ENCODE measurements around the gene KIN.

GRCh38 chr10:7768417-7768816 is 19.4 kb downstream of the KIN start:
- TF ChIP-seq CTCF (IDR thresholded peaks at IDR 0.05; ENCODE audit: low read depth, low read length, poor library complexity, severe bottlenecking) (no peak), EZH2phosphoT487 (IDR thresholded peaks at IDR 0.05; ENCODE audit: borderline replicate concordance, low read length) (no peak)

Measured in DOHH2 (cell line).